GM19438 (cell line): ENCODE results near the gene ZNF227.
A peak's percentile ranks its signal among the peaks of the same experiment; 100 is the strongest.
"Not testable (repeated sequence)": the region's sequence is repeated elsewhere in the genome, so short reads cannot be mapped to it uniquely, and the experiment has no call there.

Experiments
- ATAC-seq: cut with Tn5 transposase; IDR thresholded peaks from one replicate; pipeline ENCODE4 v1.9.1; 2021; ENCODE audit warnings: low read depth; ENCODE audit not compliant: unreplicated experiment

The ZNF227 gene

DNA sequence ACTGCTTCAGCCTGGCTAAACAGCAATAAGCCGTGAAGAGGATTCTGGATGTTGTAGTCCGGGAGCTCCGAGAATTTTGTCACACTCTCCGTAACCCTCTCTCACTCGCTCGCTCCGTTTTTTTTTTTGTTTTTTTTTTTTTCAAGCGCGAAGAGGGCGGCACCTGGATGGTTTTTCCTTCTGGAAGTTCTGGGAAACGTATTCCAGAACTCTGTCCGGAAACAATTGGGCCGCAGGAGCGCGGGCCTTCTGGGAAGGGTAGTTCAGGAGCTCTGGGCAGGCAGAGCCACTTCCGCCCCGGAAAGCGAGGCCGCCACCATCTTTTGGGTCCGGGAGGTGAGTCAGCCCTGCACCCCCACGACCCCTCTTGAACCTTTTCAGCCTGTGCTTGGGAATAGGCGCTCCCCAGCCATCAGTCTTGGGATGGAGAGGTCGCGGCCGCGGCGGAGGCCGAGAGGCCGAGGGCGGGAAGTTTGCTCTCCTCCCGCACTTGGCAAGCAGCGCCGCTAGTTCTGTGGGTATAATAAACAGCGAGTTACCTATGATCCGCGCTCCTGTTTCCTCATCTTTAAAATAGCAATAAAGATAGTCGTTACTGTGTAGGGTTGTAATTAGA lies at the start of gene ZNF227:
ZNF227 (plus strand) TSS at position 283 of the 616 bp plus-strand sequence. CDS start 5,261 bp downstream, outside the sequence.
- peak; percentile 67 for ATAC-seq

DNA sequence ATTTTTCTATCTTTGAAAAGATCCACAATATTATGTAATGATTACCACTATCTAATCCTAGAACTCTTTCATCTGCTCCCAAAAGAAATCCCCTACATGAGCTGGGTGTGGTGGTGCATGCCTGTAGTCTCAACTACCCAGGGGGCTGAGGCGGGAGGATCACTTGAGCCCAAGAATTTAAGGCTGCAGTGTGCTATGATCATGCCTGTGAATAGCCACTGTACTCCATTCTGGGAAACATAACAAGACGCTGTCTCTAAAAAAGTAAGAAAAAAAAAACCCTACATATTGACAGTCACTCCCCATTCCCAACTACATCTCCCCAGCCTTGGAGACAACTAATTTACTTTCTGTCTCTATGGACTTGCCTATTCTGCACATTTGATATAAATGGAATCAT lies 48.5 kb upstream of the ZNF227 start:
- no peak for ATAC-seq

DNA sequence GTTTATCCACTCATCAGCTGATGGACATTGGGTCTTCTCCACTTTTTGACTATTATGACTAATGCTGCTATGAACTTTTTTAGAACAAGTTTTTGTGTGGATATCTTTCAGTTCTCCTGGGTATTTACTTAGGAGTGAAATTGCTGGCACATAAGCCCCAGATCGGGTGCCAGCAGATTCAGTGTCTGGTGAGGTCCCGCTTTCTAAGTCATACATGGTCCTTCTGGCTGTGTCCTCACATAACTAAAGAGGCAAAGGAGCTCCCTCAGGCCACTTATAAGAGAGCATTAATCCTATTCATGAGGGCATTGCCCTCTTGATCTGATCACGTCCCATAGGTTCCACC lies 48.0 kb upstream of the ZNF227 start:
- ATAC-seq = no peak

DNA sequence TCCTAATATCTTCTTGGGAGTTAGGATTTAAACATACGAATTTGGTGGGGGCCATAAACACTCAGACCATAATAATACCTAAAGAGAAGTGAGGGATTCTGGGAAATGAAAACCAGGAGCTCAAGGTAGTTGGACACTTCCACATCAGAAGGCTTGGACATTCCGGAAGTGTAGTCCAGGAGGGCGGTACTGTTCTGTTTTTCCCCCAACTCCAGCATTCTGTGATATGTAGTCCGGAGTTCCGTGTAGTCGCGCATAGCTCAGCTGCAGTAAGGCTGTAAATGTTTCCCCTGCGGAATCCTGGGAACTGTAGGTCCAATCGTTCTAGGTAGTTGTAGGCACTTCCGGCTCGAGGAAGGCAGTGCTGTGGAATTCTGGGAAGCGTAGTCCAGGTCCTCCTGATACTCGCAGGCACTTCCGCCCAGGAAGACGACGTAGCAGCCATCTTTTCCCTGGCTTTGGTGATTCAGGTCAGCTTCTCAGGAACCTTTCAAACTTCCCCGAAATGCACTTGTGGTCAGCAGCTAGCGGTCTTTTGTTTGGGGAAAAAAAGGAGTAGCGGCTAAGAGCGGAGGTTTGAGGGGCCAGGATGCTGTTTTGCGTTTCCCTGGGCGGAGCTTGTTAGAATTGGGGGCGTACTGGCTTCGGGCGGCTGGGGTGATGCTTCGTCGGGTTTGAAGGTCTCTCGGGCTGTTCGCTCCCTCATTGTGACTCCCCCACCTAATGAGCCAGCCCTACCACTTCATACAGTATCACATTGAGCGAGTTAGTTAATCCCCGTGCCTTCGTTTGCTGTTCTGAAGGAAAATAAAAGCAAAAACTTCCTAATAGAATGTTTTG lies 47.4 kb upstream of the ZNF227 start, which contains the start of gene ZNF226:
ZNF226 (plus strand) TSS at position 428 of the 840 bp plus-strand sequence. CDS start 4,981 bp downstream, outside the sequence.
- ATAC-seq = peak; percentile 91

DNA sequence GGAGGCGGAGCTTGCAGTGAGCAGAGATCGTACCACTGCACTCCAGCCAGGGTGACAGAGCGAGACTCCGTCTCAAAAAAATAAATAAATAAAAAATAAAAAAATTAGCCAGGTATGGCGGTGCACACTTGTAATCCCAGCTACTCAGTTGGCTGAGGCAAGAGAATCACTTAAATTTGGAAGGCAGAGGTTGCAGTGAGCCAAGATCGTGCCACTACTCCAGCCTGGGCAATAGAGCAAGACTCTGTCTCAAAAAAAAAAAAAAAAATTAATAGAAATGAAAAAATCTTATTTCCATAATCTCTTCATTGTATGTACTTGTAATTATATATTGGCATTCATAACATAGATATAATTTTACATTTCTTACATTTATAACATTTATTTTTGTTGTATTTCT lies 41.7 kb upstream of the ZNF227 start:
- ATAC-seq = not testable (repeated sequence)

DNA sequence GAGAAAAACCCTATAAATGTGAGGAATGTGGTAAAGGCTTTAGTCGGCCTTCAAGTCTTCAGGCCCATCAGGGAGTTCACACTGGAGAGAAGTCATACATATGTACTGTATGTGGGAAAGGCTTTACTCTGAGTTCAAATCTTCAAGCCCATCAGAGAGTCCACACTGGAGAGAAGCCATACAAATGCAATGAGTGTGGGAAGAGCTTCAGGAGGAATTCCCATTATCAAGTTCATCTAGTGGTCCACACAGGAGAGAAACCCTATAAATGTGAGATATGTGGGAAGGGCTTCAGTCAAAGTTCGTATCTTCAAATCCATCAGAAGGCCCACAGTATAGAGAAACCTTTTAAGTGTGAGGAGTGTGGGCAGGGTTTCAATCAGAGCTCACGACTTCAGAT lies 35.7 kb upstream of the ZNF227 start:
- no peak for ATAC-seq

DNA sequence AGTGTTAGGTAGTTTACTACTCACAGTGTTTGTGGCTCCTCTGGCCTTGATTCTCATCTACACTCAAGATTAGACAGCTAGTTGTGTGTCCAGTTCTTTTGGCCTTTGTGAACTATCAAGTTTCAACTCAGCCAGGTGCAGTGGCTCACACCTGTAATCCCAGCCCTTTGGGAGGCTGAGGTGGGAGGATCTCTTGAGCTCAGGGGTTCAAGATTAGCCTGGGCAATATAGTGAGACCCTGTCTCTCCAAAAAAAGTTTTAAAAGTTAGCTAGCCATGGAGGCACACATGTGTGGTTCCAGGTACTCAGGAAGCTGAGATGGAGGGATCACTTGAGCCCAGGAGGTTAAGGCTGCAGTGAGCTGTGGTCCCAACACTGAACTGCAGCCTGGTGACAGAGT lies 31.4 kb upstream of the ZNF227 start:
- ATAC-seq = no peak

DNA sequence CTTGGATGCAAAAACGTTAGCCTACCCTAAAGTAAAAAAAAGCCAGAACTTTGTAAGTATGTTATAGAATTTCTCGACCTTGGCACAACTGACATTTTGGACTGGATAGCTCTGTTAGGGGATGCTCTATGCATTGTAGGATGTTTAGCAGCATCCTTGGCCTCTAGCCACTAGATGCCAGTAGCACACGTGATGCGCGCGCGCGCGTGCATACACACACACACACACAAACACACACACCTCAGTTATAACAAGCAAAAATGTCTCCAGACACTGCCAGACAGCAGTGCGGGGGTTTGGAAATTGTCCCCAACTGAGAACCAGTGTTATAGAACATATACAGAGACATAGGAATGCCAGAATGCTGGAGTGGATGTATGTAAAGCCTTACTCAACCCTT lies 30.2 kb upstream of the ZNF227 start:
- no peak for ATAC-seq

DNA sequence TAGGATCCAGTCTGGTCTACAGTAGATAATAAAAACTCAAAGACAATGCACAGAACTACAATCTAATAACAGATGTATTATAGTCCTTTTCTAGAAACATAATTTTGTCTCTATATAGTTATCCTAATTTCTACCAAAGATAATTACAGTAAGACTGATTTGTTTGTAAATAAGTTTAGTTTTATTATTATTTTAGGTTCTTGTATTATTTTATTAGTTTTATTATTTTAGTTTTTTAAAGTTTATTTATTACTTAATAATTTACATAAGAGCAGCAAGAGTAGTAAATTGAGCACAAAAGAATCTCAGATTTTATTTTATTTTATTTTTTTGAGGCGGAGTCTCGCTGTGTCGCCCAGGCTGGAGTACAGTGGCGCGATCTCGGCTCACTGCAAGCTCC lies 22.3 kb upstream of the ZNF227 start:
- no peak for ATAC-seq

DNA sequence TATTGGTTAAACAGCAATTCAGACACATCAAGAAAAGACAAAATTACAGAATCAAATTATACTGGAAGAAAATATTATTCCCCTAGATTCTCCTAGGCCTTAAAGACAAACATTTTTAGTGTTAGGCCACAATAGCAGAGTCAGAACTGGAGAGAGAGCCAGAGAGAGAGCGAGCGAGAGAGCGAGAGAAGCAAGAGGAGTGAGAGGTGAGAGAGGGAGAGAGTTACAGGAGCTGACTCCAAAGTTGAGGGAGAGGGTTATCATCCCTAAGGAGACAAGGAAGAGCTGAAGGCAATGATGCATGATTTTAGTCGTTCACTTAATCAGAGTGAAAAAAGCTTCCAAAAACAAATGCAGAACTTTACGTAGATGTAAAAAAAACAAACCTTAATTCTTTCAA lies 20.2 kb upstream of the ZNF227 start:
- no peak for ATAC-seq

DNA sequence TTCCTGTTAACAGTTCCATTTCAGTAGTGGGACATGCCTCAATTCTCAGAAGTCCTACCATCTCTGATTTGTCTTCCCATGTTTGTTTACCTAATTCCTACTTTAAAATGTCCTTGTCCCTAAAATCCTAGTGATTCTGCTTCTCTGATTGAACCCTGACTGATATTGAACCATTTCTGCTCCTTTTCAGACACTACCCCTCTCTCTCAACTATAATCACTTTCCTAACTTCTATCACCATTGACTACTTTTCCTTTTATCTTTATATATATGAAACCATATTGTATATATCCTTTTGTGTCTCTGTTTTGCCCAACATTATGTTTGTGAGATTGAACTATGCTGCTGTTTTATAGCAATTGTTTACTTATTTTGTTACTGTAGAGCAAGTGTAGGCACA lies 15.6 kb upstream of the ZNF227 start:
- ATAC-seq = no peak

DNA sequence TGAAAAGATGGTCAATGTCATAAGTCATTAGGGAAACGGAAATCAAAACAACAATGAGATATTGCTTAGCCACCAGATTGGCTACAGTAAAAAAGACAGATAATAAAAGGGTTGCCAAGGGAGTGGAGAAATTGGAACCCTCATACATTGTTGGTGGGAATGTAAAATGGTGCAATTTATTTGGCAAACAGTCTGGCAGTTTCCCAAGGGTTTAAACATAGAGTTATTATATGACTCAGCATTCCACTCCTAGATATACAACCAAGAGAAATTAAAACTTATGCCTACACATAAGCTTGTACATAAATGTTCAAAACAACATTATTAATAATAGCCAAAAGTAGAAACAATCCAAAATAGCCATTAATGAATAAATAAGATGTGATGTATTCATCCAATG lies 9.9 kb upstream of the ZNF227 start:
- ATAC-seq = no peak

DNA sequence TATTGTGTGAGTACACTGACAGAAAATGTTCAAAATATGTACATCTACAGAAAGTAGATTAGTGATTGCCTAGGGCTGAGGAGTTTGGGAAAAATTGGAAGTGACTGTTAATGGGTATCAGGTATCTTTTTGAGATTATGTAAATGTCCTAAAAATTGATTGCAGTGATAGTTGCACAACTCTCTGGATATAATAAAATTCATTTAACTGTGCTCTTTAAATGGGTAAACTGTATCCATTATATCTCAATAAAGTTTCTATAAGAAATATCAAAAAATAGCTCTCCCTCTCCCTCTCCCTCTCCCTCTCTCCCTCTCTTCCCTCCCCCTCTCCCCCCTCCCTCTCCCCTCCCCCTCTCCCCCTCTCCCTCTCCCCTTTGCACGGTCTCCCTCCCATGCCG lies 9.4 kb upstream of the ZNF227 start:
- no peak for ATAC-seq

DNA sequence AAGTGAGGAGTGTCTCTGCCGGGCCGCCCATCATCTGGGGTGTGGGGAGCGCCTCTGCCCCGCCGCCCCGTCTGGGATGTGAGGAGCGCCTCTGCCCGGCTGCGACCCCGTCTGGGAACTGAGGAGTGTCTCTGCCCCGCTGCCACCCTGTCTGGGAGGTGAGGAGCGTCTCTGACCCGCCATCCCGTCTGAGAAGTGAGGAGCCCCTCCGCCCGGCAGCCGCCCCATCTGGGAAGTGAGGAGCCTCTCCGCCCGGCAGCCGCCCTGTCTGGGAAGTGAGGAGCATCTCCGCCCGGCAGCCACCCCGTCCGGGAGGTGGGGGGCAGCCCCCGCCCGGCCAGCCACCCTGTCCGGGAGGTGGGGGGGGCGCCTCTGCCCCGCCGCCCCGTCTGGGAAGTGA lies 8.5 kb upstream of the ZNF227 start:
- not testable (repeated sequence) for ATAC-seq

DNA sequence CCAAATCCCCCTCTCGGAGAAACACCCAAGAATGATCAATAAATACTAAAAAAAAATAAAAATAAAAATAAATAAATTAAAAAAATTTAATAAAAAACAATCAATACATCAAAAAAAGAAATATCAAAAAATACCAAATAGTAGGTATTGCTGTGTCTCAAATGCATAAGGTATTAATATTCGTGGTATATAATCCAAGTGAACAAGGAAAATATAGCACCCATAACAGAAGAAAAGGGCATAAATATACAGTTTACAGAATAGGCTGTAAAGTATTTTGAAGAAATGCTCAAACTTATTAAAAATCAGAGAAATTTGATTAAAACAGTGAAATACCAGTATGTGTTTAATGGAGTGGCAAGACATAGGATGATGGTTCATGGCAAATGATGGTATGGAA lies 7.6 kb upstream of the ZNF227 start:
- ATAC-seq = no peak

DNA sequence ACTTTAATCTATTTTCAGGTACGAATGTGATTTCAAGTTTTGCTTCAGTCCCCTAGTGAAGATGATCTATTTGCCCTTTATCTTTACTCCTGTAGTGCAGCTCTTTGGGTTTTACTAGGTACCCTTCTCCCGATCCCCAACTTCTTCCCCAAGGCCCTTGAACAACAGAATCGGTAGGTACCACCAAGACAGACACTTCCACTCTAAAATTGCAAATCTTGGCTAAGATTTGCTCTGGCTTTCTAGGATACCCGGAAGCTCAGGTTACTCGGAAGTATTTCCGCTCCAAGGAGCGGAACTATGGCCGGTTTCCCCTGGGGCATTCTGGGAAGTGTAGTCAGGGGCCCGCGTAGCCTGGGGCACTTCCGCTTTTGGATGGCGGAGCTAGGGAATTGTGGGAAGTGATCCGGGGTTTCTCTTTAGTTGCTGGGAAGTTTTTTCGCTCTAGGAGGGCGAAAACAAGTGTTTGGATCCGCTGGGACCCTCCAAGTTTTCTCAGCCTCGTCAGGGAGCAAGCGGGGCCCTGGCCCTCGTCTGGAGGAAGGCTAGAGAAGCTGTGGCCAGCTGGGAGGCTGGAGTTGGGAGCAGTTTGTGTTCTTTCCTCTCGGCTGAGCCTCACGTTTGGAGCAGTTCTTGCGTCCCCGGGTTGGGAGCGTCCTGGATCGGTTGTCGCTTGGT lies 5.1 kb upstream of the ZNF227 start:
- peak; percentile 94 for ATAC-seq

DNA sequence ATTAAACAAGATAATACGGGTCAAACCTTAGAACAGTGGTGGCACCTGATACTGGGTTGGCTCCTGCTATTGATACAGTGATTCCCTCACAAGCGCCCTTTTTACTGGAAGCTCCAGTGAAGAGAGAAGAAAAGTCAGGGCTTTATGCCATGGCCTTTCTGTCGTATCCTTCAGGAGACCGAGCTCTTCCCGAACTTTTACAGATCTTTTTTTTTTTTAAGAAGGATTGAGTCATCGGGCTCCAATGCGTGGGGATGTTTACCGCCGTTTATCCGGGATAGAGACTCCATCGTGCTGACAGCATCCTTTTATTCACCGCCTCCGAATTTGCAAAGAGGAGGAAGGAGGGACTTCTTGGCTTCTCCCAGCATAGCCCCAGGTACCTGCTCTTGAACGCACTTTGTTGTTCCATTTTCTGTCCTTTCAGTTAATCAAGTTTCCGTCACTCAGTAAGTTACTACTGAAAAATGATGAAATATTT lies 574 bp downstream of the ZNF227 start:
- no peak for ATAC-seq

DNA sequence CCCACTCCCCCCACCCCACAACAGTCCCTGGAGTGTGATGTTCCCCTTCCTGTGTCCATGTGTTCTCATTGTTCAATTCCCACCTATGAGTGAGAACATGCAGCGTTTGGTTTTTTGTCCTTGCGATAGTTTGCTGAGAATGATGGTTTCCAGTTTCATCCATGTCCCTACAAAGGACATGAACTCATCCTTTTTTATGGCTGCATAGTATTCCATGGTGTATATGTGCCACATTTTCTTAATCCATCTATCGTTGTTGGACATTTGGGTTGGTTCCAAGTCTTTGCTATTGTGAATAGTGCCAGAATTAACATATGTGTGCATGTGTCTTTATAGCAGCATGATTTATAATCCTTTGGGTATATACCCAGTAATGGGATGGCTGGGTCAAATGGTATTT lies 7.6 kb downstream of the ZNF227 start:
- ATAC-seq = not testable (repeated sequence)

DNA sequence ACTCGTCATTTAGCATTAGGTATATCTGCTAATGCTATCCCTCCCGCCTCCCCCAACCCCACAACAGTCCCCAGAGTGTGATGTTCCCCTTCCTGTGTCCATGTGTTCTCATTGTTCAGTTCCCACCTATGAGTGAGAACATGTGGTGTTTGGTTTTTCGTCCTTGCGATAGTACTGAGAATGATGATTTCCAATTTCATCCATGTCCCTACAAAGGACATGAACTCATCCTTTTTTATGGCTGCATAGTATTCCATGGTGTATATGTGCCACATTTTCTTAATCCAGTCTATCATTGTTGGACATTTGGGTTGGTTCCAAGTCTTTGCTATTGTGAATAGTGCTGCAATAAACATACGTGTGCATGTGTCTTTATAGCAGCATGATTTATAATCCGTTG lies 8.4 kb downstream of the ZNF227 start:
- ATAC-seq = not testable (repeated sequence)

DNA sequence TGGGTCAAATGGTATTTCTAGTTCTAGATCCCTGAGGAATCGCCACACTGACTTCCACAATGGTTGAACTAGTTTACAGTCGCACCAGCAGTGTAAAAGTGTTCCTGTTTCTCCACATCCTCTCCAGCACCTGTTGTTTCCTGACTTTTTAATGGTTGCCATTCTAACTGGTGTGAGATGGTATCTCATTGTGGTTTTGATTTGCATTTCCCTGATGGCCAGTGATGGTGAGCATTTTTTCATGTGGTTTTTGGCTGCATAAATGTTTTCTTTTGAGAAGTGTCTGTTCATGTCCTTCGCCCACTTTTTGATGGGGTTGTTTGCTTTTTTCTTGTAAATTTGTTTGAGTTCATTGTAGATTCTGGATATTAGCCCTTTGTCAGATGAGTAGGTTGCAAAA lies 9.0 kb downstream of the ZNF227 start:
- not testable (repeated sequence) for ATAC-seq

DNA sequence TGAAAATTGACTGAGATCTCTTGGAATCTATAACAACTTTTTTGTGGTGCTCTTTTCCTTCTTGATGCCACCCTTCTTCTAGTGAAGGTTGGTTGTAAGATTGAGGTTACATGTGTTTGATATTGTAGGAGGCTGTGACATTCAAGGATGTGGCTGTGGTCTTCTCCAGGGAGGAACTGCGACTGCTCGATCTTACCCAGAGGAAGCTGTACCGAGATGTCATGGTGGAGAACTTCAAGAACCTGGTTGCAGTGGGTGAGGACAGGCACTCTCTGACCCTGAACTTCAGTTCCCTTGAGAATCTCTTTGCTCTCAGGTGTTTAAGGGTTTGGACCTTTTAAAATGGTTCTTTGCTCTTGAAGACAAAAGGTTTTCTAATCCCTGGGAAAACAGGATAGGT lies 16.0 kb downstream of the ZNF227 start:
- no peak for ATAC-seq
